Measurements from ENCODE around the gene DPM2.

DPM2 gene

DNA sequence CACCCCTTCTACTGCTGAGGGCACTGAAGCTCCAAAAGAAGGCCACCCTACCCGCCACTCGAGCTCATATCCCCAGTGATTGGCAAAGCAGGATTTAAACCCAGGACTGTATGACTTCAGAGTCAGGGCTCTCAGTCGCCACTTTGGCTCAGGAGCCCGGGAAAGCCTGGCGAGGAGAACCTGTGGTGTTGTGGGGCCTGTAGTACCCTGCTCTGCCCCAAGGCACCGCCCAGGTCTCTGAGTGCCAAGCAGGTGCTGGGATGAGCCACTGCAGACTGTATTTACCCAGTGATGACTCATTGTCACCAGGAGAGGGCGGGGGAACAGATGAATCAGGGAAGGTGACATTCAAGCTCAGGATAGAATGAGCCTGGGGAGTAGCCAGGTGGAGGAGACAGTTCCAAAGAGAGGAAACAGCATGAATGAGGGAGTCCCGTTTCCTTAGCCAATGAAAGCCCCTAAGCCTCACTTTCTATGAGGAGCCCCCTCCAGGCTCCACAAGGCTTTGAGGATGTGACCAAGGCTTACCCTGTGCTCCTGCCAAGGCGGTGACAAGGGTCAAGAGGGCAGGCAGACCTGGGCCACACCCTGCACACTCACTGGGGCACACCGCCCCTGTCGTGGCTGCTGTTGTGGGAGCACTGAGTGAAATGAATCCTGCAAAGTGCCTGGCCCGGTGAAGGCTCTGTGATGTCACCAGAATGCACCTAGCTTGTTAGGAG is 17.8 kb upstream of the DPM2 start:
- no peak for DNase-seq (ENCODE audit: low read depth)

GRCh38 chr9:127954831-127955293 is 17.2 kb upstream of the DPM2 start:
- DNase-seq (ENCODE audit: low read depth): no peak

DNA sequence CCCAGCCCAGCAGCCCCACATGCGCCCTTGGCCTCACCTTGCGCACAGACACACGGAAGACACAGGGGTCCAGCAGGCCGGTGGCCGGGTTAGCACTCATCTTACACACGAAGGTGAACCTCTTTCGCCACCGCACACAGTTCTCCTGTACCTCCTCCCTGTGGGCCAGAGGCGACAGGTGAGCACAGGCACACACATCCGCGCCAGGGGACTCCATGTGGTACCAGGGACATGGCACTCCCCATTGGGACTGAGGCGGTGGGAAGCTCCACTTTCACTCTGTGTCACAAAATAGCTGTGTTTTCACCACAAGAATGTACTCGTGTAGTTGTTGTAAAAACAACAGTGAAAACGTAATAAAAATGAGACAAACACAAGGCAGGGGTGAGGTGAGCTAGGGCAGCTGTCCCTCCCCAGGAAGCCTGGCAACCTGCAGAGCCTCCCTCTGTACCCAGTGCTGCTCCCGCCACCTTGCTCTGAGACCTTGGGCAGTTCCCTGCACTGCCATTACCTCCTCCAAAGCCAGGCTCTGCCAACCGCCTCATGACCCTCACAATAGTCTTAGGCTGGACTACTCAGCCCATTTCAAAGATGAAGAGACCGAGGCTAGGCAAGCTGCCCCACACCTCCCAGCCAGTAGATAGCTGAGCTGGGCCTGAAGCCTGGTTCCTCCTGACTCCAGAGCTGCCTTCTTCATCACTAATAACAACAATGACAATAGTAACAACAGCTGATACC is 16.3 kb upstream of the DPM2 start:
- DNase-seq (ENCODE audit: low read depth): no peak

- DNase-seq (ENCODE audit: low read depth): no peak
Observed at GRCh38 chr9:127953154-127953553, 15.5 kb upstream of the DPM2 start.

DNA sequence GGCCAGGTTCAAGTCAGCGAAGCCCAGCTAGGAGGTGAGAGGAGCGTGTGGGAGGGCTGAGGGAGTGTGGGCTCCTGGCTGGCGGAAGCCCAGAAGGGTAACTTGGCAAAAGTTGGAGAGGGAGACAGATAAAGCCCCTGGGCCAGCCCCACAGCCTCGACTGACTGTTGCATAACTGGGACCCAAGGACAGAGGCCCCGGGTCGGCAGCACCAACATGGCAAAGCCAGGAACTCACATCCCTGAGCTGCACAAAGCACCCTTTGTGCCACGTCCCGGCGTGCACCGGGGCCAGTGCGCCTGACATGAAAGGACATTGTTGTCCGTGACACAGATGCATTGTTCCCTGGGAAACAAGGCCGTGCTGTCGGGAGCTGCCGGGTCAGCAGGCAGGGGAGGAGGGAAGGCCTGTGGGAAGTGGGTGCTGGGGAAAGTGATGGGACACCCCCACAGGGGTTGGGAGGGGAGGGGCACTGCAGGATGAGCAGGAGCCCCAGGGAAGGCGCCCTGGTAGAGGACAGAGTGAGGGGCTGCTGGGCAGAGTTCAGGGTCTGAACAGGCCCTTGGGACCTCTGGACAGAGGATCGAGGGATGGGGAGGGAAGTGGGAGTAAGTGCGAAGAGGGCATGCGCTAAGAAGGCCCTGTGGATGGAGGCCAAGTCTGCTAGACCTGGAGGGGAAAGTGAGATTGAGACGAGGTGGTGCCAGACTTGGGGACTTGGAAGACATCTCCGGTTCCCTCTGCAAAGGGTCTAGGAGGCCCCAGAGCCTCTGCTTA is 13.0 kb upstream of the DPM2 start:
- no peak for DNase-seq (ENCODE audit: low read depth)

DNA sequence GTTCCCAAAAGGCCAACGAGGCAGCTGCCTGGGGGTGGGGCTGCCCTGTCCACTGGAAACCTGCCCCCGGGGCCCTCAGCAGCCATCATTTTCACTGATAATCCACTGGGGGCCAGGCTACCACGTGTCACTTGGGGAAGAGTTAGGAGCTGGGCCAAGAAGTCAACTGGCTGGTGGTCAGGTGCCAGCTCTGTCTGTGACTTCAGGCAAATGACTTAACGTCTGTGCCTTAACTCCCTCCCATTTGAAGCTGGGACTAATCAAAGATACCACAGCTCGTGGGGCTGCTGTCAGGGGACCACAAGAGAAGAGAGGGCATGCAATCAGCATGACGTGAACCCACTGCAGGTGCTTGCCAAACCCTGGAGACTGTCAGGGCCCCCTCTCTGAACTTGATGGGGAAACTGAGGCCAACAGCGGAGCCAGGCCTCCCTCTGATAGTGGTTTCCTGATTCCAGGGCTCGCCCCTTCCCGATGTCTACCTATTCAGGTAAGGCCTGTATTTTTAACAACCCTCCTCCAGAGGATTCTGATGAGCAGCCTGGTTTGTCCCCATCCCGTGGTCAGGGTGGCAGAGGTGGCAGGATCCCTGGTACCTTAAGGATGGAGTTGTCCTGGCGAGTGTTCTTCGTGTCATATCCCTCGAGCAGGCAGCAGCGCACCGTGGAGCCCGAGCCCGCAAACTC is 12.3 kb upstream of the DPM2 start:
- DNase-seq (ENCODE audit: low read depth): no peak

DNA sequence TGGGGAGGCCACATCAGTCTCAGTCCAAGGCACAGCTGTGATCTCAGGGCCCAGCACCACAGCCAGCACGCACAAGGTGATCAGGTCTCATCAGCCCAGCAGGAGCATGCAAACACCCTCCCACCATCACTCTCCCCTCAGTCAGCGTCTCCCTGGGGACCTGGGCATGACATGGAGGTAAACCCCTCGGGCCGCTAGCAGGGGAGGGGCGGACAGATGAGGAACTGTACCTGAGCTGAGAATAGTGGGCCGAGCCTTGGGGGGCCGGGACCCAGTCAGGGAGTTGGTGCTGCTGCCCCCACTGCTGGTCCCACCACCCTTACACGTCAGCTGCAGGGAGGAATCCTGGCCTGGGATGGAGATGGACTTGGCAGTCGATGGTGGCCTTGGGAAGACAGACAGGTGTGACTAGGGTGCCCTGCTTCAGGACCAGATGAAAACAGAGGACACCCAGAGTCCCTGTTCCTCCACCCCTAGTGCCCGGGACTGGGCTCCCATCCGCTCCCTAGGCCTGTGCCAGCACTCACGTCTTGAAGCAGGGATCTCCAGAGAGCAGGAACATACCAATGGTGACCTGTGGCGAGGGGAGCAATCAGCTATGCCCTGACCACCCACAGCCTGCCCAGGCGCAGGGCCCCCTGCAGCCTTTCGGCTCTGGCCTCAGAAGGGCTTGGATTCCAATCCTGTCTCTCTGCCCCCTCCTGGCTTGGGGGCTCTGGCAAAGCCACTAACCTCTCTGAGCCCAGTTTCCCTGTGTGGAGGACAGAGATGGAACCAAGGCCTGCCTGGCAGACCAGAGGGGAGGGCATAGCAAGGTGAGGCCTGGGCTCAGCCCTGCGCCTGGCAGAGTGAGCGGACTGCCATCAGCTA is 10.4 kb upstream of the DPM2 start:
- no peak for DNase-seq (ENCODE audit: low read depth)

GRCh38 chr9:127946728-127947127 is 9.1 kb upstream of the DPM2 start:
- no peak for DNase-seq (ENCODE audit: low read depth)

- DNase-seq (ENCODE audit: low read depth): no peak
Observed at GRCh38 chr9:127945942-127946341, 8.3 kb upstream of the DPM2 start.

DNA sequence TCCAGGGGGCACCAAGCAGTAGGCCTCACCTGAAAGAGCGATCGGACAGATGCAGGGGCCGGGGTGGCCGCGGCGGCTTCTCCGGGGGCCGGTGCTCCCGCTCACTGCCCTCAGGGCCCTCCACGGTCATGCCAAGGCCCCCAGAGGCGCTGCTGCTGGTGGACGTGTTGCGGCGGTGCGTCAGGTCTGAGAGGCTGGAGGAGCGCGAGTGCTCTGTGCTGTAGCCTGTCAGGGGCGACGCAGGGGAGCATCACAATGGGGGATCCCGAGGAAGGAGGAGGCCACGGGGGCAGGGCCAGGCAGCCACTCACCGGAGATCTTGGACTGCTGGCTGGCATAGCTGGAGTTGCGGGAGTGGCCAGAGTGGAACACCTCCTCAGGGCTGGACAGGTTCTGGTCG is 7.7 kb upstream of the DPM2 start:
- no peak for DNase-seq (ENCODE audit: low read depth)

DNA sequence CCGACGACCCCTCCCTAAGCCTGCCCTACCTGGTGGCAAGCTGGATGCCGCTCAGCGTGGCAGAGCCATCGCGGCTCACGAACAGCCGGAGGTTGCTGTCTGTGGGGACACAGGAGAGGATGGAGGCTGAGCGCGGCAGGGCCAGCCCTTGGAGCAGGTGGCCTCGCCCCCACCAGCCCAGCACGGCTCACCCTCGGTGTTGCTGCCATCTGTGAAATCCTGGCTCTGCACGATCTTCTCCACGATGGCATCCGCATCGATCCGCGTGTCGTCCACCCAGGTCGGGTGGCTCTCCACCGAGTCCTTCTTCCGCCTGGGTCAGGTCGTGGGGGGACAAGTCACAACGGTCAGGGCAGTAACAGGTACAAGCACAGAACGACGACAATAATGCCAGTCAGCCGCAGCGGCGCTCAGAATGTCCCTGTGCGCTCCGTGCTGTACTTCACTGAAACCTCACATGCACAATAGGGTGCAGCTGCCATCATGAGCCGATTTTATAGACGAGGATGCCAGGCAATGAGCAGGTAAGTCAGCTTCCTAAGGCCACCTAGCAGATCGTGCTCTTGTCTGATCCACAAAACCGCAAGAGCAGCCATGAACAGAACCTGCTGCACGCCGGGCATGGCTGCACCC is 7.0 kb upstream of the DPM2 start:
- no peak for DNase-seq (ENCODE audit: low read depth)

DNA sequence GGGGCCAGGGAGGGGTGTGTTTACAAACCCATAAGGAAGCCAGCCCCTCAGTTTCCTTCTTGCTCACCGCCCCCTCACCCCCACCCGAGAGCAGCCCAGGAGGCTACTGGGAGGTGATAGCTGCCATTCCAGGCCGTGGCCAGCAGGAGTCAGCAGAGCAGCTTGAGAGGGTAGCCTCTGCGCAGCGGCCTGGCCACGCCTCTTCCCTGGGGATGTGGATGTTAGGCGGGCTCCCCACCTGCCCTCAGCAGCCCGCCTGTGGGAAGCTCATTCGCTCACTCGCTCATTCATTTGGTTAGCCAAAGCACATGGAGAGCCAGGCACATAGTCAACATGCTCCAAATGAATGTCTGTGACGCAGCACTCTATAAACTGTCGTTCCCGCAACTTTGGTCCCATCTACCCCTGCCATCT is 6.1 kb upstream of the DPM2 start:
- DNase-seq (ENCODE audit: low read depth): no peak

GRCh38 chr9:127943011-127943662 is 5.5 kb upstream of the DPM2 start:
- DNase-seq (ENCODE audit: low read depth): no peak

DNA sequence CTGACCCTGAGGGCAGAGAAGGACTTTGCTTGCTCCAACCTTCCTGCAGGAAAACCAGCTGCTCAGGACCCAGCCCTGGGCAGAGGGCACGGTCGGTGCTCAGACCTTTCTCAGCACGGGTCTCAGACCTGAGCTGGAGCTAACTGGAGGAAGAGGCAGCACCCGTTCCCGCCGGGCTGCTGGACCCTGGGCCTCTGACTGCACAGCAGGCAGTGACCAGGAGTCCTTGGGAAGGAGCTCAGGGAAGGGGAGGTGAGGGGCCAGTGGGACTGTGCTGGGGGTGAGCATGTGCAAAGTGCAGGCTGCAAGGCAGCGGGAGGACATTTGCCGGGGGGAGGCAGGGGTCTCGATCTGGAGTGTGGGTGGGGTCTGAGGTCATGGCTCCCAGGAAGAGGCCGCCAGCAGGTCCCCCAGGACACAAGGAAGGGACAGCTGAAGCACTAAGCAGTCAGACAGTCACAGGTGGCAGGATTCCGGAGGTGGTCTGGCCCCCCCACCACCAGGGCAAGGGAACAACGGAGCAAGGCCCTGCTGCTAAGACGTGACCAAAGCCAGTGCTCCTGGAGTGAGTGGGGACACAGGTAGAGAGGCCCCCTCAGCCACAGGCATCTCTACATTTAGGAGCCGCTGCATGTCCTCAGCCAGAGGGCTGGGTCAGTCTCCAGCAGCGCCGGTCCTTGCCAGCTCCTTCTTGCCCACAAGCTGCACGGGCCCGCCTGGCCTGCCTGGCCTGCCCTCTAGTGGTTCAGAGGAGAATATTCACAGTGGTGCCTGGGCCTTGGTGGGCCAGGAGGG is 4.8 kb upstream of the DPM2 start:
- no peak for DNase-seq (ENCODE audit: low read depth)

- no peak for DNase-seq (ENCODE audit: low read depth)
Observed at GRCh38 chr9:127941961-127942215, 4.2 kb upstream of the DPM2 start.

- DNase-seq (ENCODE audit: low read depth): no peak
Observed at GRCh38 chr9:127941062-127941960, 3.7 kb upstream of the DPM2 start.

DNA sequence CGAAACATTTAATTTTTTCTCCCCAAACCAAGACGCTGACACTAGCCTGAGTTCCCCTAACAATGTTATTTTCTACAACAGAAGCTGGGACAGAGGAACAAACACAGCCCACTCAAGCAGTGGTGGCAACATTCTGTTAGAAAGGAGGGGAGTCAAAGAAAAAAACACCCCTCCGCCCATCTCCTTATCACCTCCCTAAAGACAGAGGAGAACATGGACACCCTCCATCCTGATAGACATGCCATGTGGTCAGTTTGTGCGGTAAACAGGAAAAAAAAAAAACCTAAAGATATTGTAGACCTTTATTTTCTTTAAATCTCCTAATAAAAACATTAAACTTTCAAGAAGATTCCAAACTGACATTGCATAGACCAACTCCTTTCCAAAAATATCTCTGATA is 2.9 kb upstream of the DPM2 start:
- DNase-seq (ENCODE audit: low read depth): no peak

DNA sequence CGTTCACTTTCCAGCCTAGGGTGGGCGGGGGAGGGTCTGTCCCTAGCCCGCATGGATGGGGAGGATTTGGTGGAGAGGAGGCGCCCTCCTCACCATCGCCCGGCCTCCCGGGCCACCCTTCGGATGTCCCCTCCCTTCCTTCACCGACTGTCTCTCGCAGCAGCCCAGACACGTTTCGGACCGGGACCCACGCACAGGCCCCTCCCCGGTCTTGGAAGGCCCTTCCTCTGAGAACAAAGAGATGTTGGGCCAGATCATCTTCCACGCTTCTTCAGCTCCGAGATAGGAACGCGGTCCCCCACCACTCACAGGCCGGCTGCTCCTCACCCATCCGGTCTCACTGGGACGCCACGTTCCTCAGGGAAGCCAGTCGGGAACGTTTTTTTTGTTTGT is 640 bp upstream of the DPM2 start:
- no peak for DNase-seq (ENCODE audit: low read depth)

DNA sequence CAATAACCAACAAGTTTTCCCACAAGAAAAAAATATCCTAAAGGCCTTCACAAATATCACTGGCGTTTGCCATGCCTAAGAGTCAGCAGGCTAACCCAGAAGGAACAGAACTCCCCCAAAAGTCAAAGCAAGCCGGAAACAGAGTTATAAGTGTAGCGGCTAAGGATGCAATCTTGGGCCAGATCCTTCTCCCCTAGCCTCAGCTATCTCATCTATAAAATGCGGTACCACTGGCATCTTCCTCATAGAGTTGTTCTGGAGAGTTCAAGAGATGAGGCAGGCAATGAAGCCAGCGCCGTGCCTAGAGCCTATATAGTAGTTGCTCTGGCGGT is 632 bp downstream of the DPM2 start:
- no peak for DNase-seq (ENCODE audit: low read depth)

Data from GM04503 (cell line).